HepG2 (cell line): ENCODE data around the gene ZNFX1. TPM values are rescaled to one million over a fixed set of nuclear protein-coding genes. Genes with fewer than 3 reads are reported as not detected.

Experiments used
- ATAC-seq: fragments of 200-7000 bp; cut with Tn5 transposase; 3 replicates; pipeline ENCODE4 v1.9.1; 2020; ENCODE audit warnings: mild to moderate bottlenecking, moderate library complexity
- BruUV-seq: library from RNA; stranded (reverse); fragments of 400-500 nt; replicated peaks from 2 replicates; lab custom pipeline; 2021; lab: Mats Ljungman, UMichigan
- CTCF ChIA-PET: fragments of 300-600 bp; formaldehyde crosslinking; extraction: SDS; loops from one replicate; lab custom pipeline; 2021; ENCODE audit warnings: low total read pairs, inconsistent platforms, low intra/inter-chr PET ratio; lab: Yijun Ruan, JAX
- POLR2A ChIA-PET: fragments of 350-600 bp; sonication (Branson Sonifier 250); formaldehyde crosslinking; loops from one replicate; lab custom pipeline; 2020; ENCODE audit warnings: antibody characterized with exemption, inconsistent platforms; lab: Yijun Ruan, JAX
- DNase-seq: peaks from one replicate; pipeline ENCODE4 v3.0.0-alpha.2; 2015; ENCODE audit warnings: low spot score
- FAIRE-seq: peaks from 3 replicates; lab custom pipeline; 2011; peaks lifted over from hg19 to GRCh38; lab: Jason Lieb, UNC
- H2AFZ ChIP-seq: one replicate; pipeline ENCODE4 v1.6.1; 2011; ENCODE audit warnings: low read length, inconsistent platforms
- H3K27ac ChIP-seq: fragments of 300-600 bp; 3 replicates; pipeline ENCODE4 v1.8.0; 2011; ENCODE audit warnings: mixed run types, mild to moderate bottlenecking, mixed read lengths, low read length, inconsistent platforms; ENCODE audit not compliant: insufficient read depth; ENCODE audit errors: extremely low read length
- H3K27me3 ChIP-seq, 2 experiments: fragments of 200-600 bp in 1 of 2; 2 replicates in 1 of 2; 3 replicates in 1 of 2; pipeline versions ENCODE4 v1.6.0 to v1.8.0; 2011; ENCODE audit warnings: low read length in 2 of 2, mild to moderate bottlenecking in 2 of 2, moderate library complexity in 2 of 2, inconsistent platforms in 1 of 2; ENCODE audit not compliant: insufficient read depth in 2 of 2, control insufficient read depth in 1 of 2
- H3K36me3 ChIP-seq, 2 experiments: fragments of 200-600 bp in 1 of 2; replicated peaks in 1 of 2; 2 replicates in 1 of 2; 3 replicates in 1 of 2; pipeline versions ENCODE4 v1.5.1 to v1.8.0; 2011; ENCODE audit warnings: low read length in 2 of 2, inconsistent platforms in 1 of 2; ENCODE audit not compliant: insufficient read depth in 2 of 2, control insufficient read depth in 1 of 2
- H3K4me1 ChIP-seq: 2 replicates; pipeline ENCODE4 v1.5.1; 2012; ENCODE audit warnings: low read length, inconsistent platforms; ENCODE audit not compliant: insufficient read depth
- H3K4me2 ChIP-seq: 2 replicates; pipeline ENCODE4 v1.6.0; 2011; ENCODE audit warnings: low read depth, low read length, inconsistent platforms
- H3K4me3 ChIP-seq, 3 experiments: fragments of 200-600 bp in 1 of 3; sonication (generic), shearing (Covaris generic) in 1 of 3; replicated peaks in 1 of 3; 2 replicates each; pipeline ENCODE4 v1.5.1; 2011 to 2016; ENCODE audit warnings: low read length in 3 of 3, inconsistent platforms in 2 of 3, low read depth in 2 of 3, mild to moderate bottlenecking in 2 of 3, control low read depth in 1 of 3, mixed read lengths in 1 of 3; ENCODE audit not compliant: insufficient read depth in 1 of 3
- H3K79me2 ChIP-seq: one replicate; pipeline ENCODE4 v1.6.1; 2011; ENCODE audit warnings: low read length, inconsistent platforms; ENCODE audit not compliant: insufficient read depth
- H3K9ac ChIP-seq: 2 replicates; pipeline ENCODE4 v1.6.0; 2011; ENCODE audit warnings: mild to moderate bottlenecking, low read depth, low read length, inconsistent platforms; ENCODE audit not compliant: insufficient read depth
- H3K9me3 ChIP-seq: 2 replicates; pipeline ENCODE4 v1.5.1; 2012; ENCODE audit warnings: mild to moderate bottlenecking, low read length
- H4K20me1 ChIP-seq: 2 replicates; pipeline ENCODE4 v1.6.0; 2011; ENCODE audit warnings: inconsistent platforms, mild to moderate bottlenecking, low read length, moderate library complexity; ENCODE audit not compliant: insufficient read depth
- PHF21A ChIP-seq: sonication (generic); formaldehyde crosslinking; IDR thresholded peaks from 2 replicates; pipeline ENCODE4 v1.5.0; 2020; ENCODE audit warnings: mild to moderate bottlenecking, missing genetic modification reagents
- TSC22D2 ChIP-seq: sonication (generic); formaldehyde crosslinking; IDR thresholded peaks from 2 replicates; pipeline ENCODE4 v1.5.1; 2020; ENCODE audit warnings: missing genetic modification reagents, mild to moderate bottlenecking, borderline replicate concordance
- ZNF747 ChIP-seq: sonication (generic); formaldehyde crosslinking; IDR thresholded peaks from 2 replicates; pipeline ENCODE4 v1.8.1; 2023; ENCODE audit warnings: missing genetic modification reagents, mild to moderate bottlenecking, borderline replicate concordance
- WGBS: methylation state at CpG from one replicate; pipeline ENCODE4 v1.1.6; 2017; ENCODE audit warnings: low lambda C conversion rate; 5-methylcytosine and 5-hydroxymethylcytosine counted together
- in situ Hi-C: cut with HindIII; loops from 2 replicates; pipeline ENCODE4 v1.10.0; 2017; ENCODE audit warnings: low pct_unique_long_range_greater_than_20kb; ENCODE audit not compliant: extremely low pct_ligation_motif_present
- intact Hi-C: fragments of 100-400 bp; cut with micrococcal nuclease; formaldehyde crosslinking; loops from one replicate; pipeline ENCODE4 v1.10.0; 2022; ENCODE audit not compliant: unreplicated experiment
- polyA plus RNA-seq, 8 experiments: library from polyadenylated mRNA; depleted of rRNA in 3 of 8; stranded (reverse) in 7 of 8; unstranded in 1 of 8; fragments of >200 nt; fragmentation: Illumina TruSeq in 4 of 8; extraction: Trizol in 4 of 8; gene quantifications; 2 replicates each; pipeline versions ENCODE4 v1.2.1 to v1.2.3, GENCODE V29; 2011 to 2016; ENCODE audit warnings: low read depth in 4 of 8, missing spikeins in 1 of 8, mixed read lengths in 1 of 8; ENCODE audit not compliant: insufficient read depth in 1 of 8
- total RNA-seq, 5 experiments: library from RNA; depleted of rRNA; stranded (reverse); fragments of >200 nt; fragmentation: Illumina TruSeq; extraction: Trizol; gene quantifications; 2 replicates each; pipeline ENCODE4 v1.2.3, GENCODE V29; 2016; ENCODE audit warnings: low read depth in 1 of 5
- TF ChIP-seq, protein P1 (sequence below): IDR thresholded peaks from 2 replicates; pipeline ENCODE4 v1.6.1; 2016; ENCODE audit warnings: missing genetic modification reagents, missing compliant biosample characterization

The ZNFX1 gene
- total and polyA plus RNA-seq, 2 of the 13 experiments (the other 11 are each of a cell fraction or from before 2014, with no cell fraction given): 2.9 to 11.1 TPM

DNA sequence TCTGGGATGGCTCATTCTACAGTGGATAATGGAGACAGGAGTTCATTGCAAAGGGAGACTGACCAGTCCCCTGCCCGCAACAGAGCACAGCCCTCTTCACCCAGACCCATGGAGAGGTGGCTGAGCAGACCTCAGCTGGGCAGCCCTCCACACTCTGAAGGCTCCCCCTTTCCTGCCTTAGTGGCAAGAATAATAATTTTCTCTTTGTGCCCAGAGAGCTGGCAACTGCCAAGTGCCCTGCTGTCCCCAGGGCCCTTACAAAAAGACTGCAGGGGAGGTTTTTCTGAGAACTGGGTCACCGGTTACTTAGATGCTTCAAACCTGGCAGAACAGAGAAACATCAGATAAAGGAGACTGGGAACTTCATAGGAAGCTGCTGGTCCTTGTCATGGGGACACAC is 35.4 kb upstream of the ZNFX1 start:
- H2AFZ ChIP-seq: no peak overlapping the region
- peaks cover 5 to 56% of the 10 kb centered on the region in 2 experiments; a peak in 4 of 5 replicates for H3K27me3 ChIP-seq
- no peaks in the 10 kb centered on the region for H3K79me2 ChIP-seq
- ATAC-seq: peak; percentile 54
- no peak overlapping the region for H3K4me2 ChIP-seq
- WGBS: 44% methylated on average over 2 of the region's 2 CpGs
- no peak for DNase-seq
- POLR2A ChIA-PET: interaction anchor here (0.8 kb wide), 1 partner anchor 35 kb away, joined by 3 read pairs; the partner anchor contains the start of gene ZNFX1
- no peak overlapping the region for H3K4me3 ChIP-seq
- FAIRE-seq: no peak
- no TSS peak for BruUV-seq
- TF ChIP-seq PHF21A (CRISPR knock-in tag): 0 out of 2 replicates have a peak, but pooled peaks have one; percentile 19
- TF ChIP-seq, protein P1, sequence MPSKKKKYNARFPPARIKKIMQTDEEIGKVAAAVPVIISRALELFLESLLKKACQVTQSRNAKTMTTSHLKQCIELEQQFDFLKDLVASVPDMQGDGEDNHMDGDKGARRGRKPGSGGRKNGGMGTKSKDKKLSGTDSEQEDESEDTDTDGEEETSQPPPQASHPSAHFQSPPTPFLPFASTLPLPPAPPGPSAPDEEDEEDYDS (CRISPR knock-in tag): no peak
- intact Hi-C loops: no loop called here
- in situ Hi-C loops: no loop called here
- no peak overlapping the region for H3K9ac ChIP-seq
- H3K9me3 ChIP-seq: 0 out of 2 replicates have a peak, but pooled peaks cover 7% of the 10 kb centered on the region
- H3K27ac ChIP-seq: no peak overlapping the region
- peaks cover 4% of the 10 kb centered on the region; the same call in 1 of the 2 replicates for H3K4me1 ChIP-seq
- H3K36me3 ChIP-seq: no peaks in the 10 kb centered on the region
- H4K20me1 ChIP-seq: no peaks in the 10 kb centered on the region; the same call in 1 of the 2 replicates
- CTCF ChIA-PET: no interaction called here

DNA sequence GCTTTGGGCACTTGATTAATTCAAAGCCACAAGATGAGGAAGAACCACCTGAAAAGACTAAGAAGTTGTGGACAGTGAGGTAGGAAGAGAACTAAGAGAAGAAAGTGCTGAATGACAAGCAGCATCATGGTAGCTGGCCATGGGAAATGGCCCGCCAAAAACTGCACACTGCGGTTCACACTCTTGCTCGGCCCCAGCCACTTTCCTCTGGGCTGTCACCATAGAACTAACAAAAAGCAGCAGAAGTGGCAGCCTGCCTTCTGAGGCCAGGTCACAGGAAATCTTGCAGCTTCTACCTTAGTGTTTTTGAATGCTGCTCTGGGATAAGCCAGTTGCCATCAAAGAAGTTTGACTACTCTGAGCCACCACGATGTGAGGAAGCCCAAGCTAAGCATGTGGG is 34.8 kb upstream of the ZNFX1 start:
- intact Hi-C loops (no loop called here), in situ Hi-C loops (no loop called here)
- Histone ChIP-seq H3K27ac (no peak overlapping the region), H3K9ac (no peak overlapping the region), H3K9me3 (0 out of 2 replicates have a peak, but pooled peaks cover 7% of the 10 kb centered on the region), H3K79me2 (no peaks in the 10 kb centered on the region), H3K4me3 (no peak overlapping the region), H3K4me1 (no peaks in the 10 kb centered on the region), H2AFZ (no peak overlapping the region), H3K36me3 (no peaks in the 10 kb centered on the region), H4K20me1 (no peaks in the 10 kb centered on the region; the same call in 1 of the 2 replicates), H3K27me3 (peaks cover 2 to 50% of the 10 kb centered on the region in 2 experiments; a peak in 4 of 5 replicates), H3K4me2 (no peak overlapping the region)
- ChIA-PET POLR2A (no interaction called here), CTCF (no interaction called here)
- DNase-seq (no peak), FAIRE-seq (no peak), ATAC-seq (peak; percentile 16; the same call in 2 of the 3 replicates)
- 58% methylated on average over 4 of the region's 4 CpGs for WGBS
- no TSS peak for BruUV-seq
- TF ChIP-seq TSC22D2: no peak
- TF ChIP-seq ZNF747: 0 out of 2 replicates have a peak, but pooled peaks have one; percentile 31
